PFSK-1 (cell line): Measurements from ENCODE around the gene MSH6.

ENCODE experiments used
- FOXP2 ChIP-seq: optimal IDR thresholded peaks from 2 replicates; pipeline ENCODE3; 2011; ENCODE audit warnings: borderline replicate concordance, control low read depth, inconsistent platforms; ENCODE audit not compliant: insufficient read depth; ENCODE audit errors: extremely low read length, extremely low read depth
- POLR2AphosphoS5 ChIP-seq: IDR thresholded peaks from 2 replicates; pipeline ENCODE4 v1.6.1; 2012; ENCODE audit warnings: low read depth, mild to moderate bottlenecking, control low read depth, low read length, moderate library complexity
- SIN3A ChIP-seq: IDR thresholded peaks from 2 replicates; pipeline ENCODE4 v1.6.1; 2012; ENCODE audit warnings: mild to moderate bottlenecking, low read length, moderate library complexity, borderline replicate concordance; ENCODE audit not compliant: insufficient read depth
- TAF1 ChIP-seq: IDR thresholded peaks from 2 replicates; pipeline ENCODE4 v1.6.1; 2012; ENCODE audit warnings: low read length, control low read depth, borderline replicate concordance; ENCODE audit not compliant: insufficient read depth
- TF ChIP-seq, protein P1 (sequence below), 2 experiments: IDR thresholded peaks; 2 replicates each; pipeline versions ENCODE4 v1.6.1 to v1.8.0; 2011 to 2012; ENCODE audit warnings: low read depth in 2 of 2, low read length in 2 of 2, control low read depth in 1 of 2, inconsistent platforms in 1 of 2, mild to moderate bottlenecking in 1 of 2, moderate library complexity in 1 of 2; ENCODE audit not compliant: insufficient read depth in 1 of 2

- no peak for TF ChIP-seq SIN3A
- TF ChIP-seq POLR2AphosphoS5, result no peak
- TF ChIP-seq TAF1, result no peak
- TF ChIP-seq FOXP2, result no peak
- TF ChIP-seq, protein P1, sequence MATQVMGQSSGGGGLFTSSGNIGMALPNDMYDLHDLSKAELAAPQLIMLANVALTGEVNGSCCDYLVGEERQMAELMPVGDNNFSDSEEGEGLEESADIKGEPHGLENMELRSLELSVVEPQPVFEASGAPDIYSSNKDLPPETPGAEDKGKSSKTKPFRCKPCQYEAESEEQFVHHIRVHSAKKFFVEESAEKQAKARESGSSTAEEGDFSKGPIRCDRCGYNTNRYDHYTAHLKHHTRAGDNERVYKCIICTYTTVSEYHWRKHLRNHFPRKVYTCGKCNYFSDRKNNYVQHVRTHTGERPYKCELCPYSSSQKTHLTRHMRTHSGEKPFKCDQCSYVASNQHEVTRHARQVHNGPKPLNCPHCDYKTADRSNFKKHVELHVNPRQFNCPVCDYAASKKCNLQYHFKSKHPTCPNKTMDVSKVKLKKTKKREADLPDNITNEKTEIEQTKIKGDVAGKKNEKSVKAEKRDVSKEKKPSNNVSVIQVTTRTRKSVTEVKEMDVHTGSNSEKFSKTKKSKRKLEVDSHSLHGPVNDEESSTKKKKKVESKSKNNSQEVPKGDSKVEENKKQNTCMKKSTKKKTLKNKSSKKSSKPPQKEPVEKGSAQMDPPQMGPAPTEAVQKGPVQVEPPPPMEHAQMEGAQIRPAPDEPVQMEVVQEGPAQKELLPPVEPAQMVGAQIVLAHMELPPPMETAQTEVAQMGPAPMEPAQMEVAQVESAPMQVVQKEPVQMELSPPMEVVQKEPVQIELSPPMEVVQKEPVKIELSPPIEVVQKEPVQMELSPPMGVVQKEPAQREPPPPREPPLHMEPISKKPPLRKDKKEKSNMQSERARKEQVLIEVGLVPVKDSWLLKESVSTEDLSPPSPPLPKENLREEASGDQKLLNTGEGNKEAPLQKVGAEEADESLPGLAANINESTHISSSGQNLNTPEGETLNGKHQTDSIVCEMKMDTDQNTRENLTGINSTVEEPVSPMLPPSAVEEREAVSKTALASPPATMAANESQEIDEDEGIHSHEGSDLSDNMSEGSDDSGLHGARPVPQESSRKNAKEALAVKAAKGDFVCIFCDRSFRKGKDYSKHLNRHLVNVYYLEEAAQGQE (IDR thresholded peaks at IDR 0.05; ENCODE audit: insufficient read depth in 1 of 2, low read depth in 2 of 2, low read length in 2 of 2), result no peak
Observed at GRCh38 chr2:47838249-47838648, 55.3 kb downstream of the MSH6 start.
